Brain microvascular endothelial cell (primary cell): ENCODE measurements around the gene LCN15.
"Not testable (repeated sequence)": the region's sequence is repeated elsewhere in the genome, so short reads cannot be mapped to it uniquely, and the experiment has no call there.

ENCODE experiments used
- DNase-seq: peaks from one replicate; pipeline ENCODE4 v3.0.0-alpha.2; 2020
- H3K27ac ChIP-seq: fragments of 250-450 bp; sonication (Bioruptor Pico); 2 replicates; pipeline ENCODE4 v1.5.1; 2020; ENCODE audit warnings: mild to moderate bottlenecking, moderate library complexity
- H3K27me3 ChIP-seq: fragments of 250-450 bp; sonication (Bioruptor Pico); replicated peaks from 2 replicates; pipeline ENCODE4 v1.5.1; 2020; ENCODE audit warnings: mild to moderate bottlenecking
- H3K36me3 ChIP-seq: fragments of 250-450 bp; sonication (Bioruptor Pico); replicated peaks from 2 replicates; pipeline ENCODE4 v1.5.1; 2020; ENCODE audit warnings: mild to moderate bottlenecking
- H3K4me3 ChIP-seq: 2 replicates; pipeline ENCODE4 v1.5.1; 2011; ENCODE audit warnings: low read depth, mild to moderate bottlenecking, control low read depth, low read length, moderate library complexity
- CTCF ChIP-seq: IDR thresholded peaks from 2 replicates; pipeline ENCODE4 v1.5.1; 2011; ENCODE audit warnings: low read depth, mild to moderate bottlenecking, moderate library complexity, low read length, control low read depth, inconsistent platforms; ENCODE audit errors: missing control alignments
- in situ Hi-C: cut with HindIII; loops from 2 replicates; pipeline ENCODE4 v1.10.0; 2017; ENCODE audit warnings: low sequenced_read_pairs, low pct_ligation_motif_present

The LCN15 gene

GRCh38 chr9:136802321-136802720, 38.0 kb upstream of the LCN15 start:
- Histone ChIP-seq H3K4me3 (no peak overlapping the region), H3K27ac (no peak overlapping the region), H3K27me3 (peaks cover 2% of the 10 kb centered on the region), H3K36me3 (no peaks in the 10 kb centered on the region)
- no peak for DNase-seq
- TF ChIP-seq CTCF, result no peak
- in situ Hi-C loops, result loop anchor here (25.0 kb wide), 1 partner anchor 235 kb away; the partner anchor contains the start of genes ABCA2, FUT7 and NPDC1

- Histone ChIP-seq H3K4me3 (no peak overlapping the region), H3K27me3 (peaks cover 2% of the 10 kb centered on the region), H3K36me3 (no peaks in the 10 kb centered on the region), H3K27ac (no peak overlapping the region)
- no peak for DNase-seq
- no peak for TF ChIP-seq CTCF
- in situ Hi-C loops, result loop anchor here (25.0 kb wide), 1 partner anchor 237 kb away; the partner anchor contains the start of genes ABCA2, FUT7 and NPDC1
Observed at GRCh38 chr9:136799854-136800657, 35.7 kb upstream of the LCN15 start.

- in situ Hi-C loops, result no loop called here
- no peak for DNase-seq
- TF ChIP-seq CTCF, result no peak
- Histone ChIP-seq H3K36me3 (no peaks in the 10 kb centered on the region), H3K4me3 (no peak overlapping the region), H3K27me3 (peaks cover 2% of the 10 kb centered on the region), H3K27ac (no peak overlapping the region)
Observed at GRCh38 chr9:136799079-136799853, 34.9 kb upstream of the LCN15 start.

- Histone ChIP-seq H3K27ac (no peak overlapping the region), H3K4me3 (no peak overlapping the region), H3K27me3 (peaks cover 2% of the 10 kb centered on the region), H3K36me3 (no peaks in the 10 kb centered on the region)
- in situ Hi-C loops, result no loop called here
- no peak for DNase-seq
- TF ChIP-seq CTCF, result no peak
Observed at GRCh38 chr9:136798708-136799078, 34.4 kb upstream of the LCN15 start.

GRCh38 chr9:136796775-136797347, 32.5 kb upstream of the LCN15 start:
- H3K36me3 ChIP-seq, H3K27ac ChIP-seq, H3K4me3 ChIP-seq, in situ Hi-C loops, H3K27me3 ChIP-seq: not testable (repeated sequence)
- DNase-seq, result peak; percentile 71

- in situ Hi-C loops, result no loop called here
- no peak for TF ChIP-seq CTCF
- H3K4me3 ChIP-seq, result no peak within 1 kb of the TSS
- DNase-seq, result no peak
- peaks cover 2% of the 10 kb centered on the region for H3K27me3 ChIP-seq
- H3K36me3 ChIP-seq, result peaks cover 9% of the 10 kb centered on the region
- no peak within 1 kb of the TSS for H3K27ac ChIP-seq
Observed at GRCh38 chr9:136796238-136796774, 32.0 kb upstream of the LCN15 start, which contains the start of gene CCDC183. Gene CCDC183, plus strand, starts transcription at chr9:136796338. Its CDS starts 60 bp downstream, at chr9:136796398.
